Uterus (tissue), 4 donors: ENCODE measurements around the gene AHDC1. TPM values are rescaled to one million over a fixed set of nuclear protein-coding genes. Genes with fewer than 3 reads are reported as not detected.

Source experiments
- DNase-seq, 2 donors: peaks; one replicate each; pipeline ENCODE4 v3.0.0-alpha.2; 2019 to 2020
- H3K27ac ChIP-seq, 2 donors: fragments of 200-600 bp; sonication (generic); 1 replicate in 1 of 2; 2 replicates in 1 of 2; pipeline ENCODE4 v1.5.1; 2016 to 2018
- H3K27me3 ChIP-seq, 2 donors: fragments of 200-600 bp; sonication (generic); one replicate each; pipeline ENCODE4 v1.5.1; 2018 to 2019; ENCODE audit warnings: control low read depth in 1 of 2
- H3K36me3 ChIP-seq, 2 donors: fragments of 200-600 bp; sonication (generic); one replicate each; pipeline ENCODE4 v1.5.1; 2019; ENCODE audit warnings: control low read depth in 1 of 2
- H3K4me1 ChIP-seq, 2 donors: fragments of 200-600 bp; sonication (generic); one replicate each; pipeline ENCODE4 v1.5.1; 2018 to 2019; ENCODE audit warnings: control low read depth in 1 of 2
- H3K4me3 ChIP-seq, 2 donors: fragments of 200-600 bp; sonication (generic); 1 replicate in 1 of 2; 2 replicates in 1 of 2; pipeline ENCODE4 v1.5.1; 2018 to 2019; ENCODE audit warnings: mild to moderate bottlenecking in 1 of 2
- H3K9me3 ChIP-seq, 2 donors: fragments of 200-600 bp; sonication (generic); one replicate each; pipeline ENCODE4 v1.5.1; 2019; ENCODE audit warnings: control low read depth in 1 of 2
- POLR2A ChIP-seq, 2 donors: fragments of 450-650 bp; IDR thresholded peaks; one replicate each; pipeline ENCODE4 v1.6.1; 2016; ENCODE audit warnings: antibody characterized with exemption in 2 of 2, mild to moderate bottlenecking in 1 of 2, moderate library complexity in 1 of 2
- intact Hi-C: fragments of 100-400 bp; cut with DNase I; formaldehyde crosslinking; loops from one replicate; pipeline ENCODE4 v1.15.1; 2023; ENCODE audit warnings: low total_unique reads
- total RNA-seq, 4 donors: library from RNA; depleted of rRNA in 3 of 4; stranded (reverse); fragments of >200 nt in 3 of 4; gene quantifications; one replicate each; pipeline versions ENCODE4 v1.1.0 to v1.2.4, GENCODE V29; 2014 to 2023
- TF ChIP-seq, protein P1 (sequence below), 4 experiments: fragments of 200-600 bp in 2 of 4; fragments of 450-650 bp in 2 of 4; sonication (generic) in 2 of 4; IDR thresholded peaks; one replicate each; pipeline ENCODE4 v1.5.1; 2016 to 2019; ENCODE audit warnings: antibody characterized with exemption in 4 of 4, mild to moderate bottlenecking in 2 of 4, moderate library complexity in 1 of 4
- donor health status: DM: yes; HTN: yes; CAD: no.

Gene AHDC1
- total RNA-seq, 4 donors from 2014 or later: 11.2 to 179 (median 50.7) TPM

DNA sequence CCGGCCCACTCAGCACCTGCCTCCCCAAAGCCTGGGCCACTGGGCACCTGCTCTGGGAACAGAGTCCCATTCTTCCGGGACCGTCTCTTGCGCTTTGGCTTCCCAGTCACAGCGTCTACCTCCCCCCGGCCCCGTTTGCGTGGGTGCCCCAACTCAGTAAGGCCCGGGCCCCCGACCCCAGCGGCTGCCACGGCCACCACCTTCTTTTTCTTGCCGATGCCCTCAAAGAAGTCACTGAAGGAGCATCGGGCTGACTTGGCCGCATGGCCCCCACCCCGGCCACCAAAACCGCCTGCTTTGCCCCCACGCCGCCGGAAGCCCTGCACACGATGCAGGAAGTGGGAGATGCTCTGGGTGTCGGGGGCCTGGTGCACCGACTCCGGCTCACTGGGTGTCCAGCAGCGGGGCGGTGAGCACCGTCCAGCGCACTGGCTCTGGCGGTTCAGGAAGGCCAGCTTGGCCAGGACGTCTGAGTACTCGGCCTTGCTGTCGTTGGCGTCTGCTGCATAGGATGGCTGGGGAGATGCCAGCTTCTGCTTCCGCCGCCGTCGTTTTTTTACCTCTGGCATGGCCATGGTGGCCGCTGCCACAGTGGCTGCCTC lies 54.0 kb downstream of the AHDC1 start:
- TF ChIP-seq, protein P1, sequence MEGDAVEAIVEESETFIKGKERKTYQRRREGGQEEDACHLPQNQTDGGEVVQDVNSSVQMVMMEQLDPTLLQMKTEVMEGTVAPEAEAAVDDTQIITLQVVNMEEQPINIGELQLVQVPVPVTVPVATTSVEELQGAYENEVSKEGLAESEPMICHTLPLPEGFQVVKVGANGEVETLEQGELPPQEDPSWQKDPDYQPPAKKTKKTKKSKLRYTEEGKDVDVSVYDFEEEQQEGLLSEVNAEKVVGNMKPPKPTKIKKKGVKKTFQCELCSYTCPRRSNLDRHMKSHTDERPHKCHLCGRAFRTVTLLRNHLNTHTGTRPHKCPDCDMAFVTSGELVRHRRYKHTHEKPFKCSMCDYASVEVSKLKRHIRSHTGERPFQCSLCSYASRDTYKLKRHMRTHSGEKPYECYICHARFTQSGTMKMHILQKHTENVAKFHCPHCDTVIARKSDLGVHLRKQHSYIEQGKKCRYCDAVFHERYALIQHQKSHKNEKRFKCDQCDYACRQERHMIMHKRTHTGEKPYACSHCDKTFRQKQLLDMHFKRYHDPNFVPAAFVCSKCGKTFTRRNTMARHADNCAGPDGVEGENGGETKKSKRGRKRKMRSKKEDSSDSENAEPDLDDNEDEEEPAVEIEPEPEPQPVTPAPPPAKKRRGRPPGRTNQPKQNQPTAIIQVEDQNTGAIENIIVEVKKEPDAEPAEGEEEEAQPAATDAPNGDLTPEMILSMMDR (IDR thresholded peaks at IDR 0.05): no peak
- TF ChIP-seq POLR2A (IDR thresholded peaks at IDR 0.05): no peak
- intact Hi-C loops: no loop called here
- Histone ChIP-seq H3K27ac (no peak overlapping the region), H3K27me3 (no peaks in the 10 kb centered on the region), H3K9me3 (no peaks in the 10 kb centered on the region), H3K36me3 (no peaks in the 10 kb centered on the region), H3K4me1 (peaks cover 17 to 27% of the 10 kb centered on the region in 2 donors), H3K4me3 (no peak overlapping the region)
- no peak for DNase-seq

DNA sequence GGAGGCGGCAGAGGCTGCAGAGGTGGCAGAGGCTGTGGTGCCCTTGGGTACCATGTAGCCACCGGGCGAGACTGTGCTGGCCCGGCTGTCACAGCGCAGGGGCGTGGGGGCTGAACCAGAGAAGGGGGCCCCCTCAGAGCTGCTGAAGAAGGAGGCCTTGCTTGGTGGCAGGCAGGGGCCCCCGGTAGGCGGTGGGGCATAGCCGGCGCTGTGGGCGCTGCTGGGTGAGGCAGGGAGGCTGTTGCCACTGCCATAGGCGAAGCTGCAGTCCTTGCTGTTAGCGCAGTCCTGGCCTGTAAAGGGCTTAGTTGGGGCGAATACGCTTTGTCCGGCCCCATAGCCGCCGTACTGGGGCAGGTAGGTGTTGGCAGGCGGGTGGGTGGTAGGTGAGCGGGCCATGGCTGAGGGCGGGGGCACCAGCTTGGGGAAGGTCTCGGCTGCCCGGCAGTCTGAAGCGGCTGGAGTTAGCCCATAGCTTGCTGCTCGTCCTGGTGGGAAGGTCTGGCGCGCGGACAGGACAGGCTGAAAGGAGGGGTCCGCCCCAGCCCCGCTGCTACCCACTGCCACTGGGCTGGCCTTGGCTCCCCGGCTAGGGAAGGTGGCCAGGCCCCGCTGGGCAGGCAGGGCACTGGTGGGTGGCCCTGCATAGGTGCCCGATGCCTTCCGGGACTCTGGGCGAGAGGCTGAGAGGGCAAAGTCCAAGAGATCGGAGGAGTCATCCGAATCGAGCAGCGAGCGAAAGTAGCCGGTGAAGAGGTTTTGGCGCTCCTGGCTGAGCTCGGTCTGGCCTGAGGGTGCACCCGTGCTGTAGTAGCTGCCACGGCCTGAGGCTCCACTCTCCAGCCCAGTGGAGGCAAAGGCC lies 54.9 kb downstream of the AHDC1 start:
- no peaks in the 10 kb centered on the region for H3K36me3 ChIP-seq

DNA sequence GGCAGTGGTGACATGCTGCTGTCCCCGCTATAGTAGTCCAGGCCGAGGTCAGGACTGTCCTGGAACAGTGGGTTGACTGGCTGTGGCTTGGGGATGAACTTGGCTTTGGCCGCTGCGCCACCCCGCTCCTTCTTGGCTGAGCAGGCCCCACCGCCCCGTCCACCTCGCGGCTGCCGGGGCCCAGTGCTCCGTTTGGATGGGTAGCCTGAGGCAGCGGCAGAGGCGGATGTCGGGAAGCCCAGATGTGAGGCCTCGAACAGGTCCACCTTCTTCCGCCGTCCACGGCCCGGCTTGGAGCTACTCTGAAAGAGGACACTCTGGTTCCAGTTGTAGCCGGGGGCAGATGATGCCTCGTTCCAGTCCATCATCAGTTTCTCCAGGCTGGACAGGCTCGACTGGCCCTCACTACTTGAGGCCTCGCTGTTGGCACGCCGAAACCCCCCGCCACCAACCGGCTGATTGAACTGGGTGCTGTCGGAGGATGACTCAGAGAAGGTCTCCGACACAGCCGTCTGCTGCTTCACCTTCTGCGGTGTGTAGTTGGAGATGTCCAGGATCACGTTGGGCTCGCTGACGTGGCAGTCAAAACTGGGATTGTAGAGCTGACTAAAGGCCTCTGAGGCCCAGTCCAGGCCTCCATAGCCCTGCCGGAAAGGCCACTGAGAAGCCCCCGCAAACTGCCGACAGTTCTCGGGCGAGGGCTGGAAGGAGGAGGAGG lies 55.6 kb downstream of the AHDC1 start:
- peaks cover 19 to 27% of the 10 kb centered on the region in 2 donors for H3K4me1 ChIP-seq
- TF ChIP-seq POLR2A (IDR thresholded peaks at IDR 0.05): no peak
- TF ChIP-seq, protein P1 (IDR thresholded peaks at IDR 0.05): no peak
- no peaks in the 10 kb centered on the region for H3K36me3 ChIP-seq
- intact Hi-C loops: no loop called here
- DNase-seq: peak in 1 of 2 donors; percentile 27
- H3K4me3 ChIP-seq: no peak overlapping the region
- peak overlapping the region; percentile 81 to 98 for H3K27ac ChIP-seq
- H3K27me3 ChIP-seq: no peaks in the 10 kb centered on the region
- H3K9me3 ChIP-seq: no peaks in the 10 kb centered on the region

More for the DNA sequence above, 54.9 kb downstream of the AHDC1 start:
- no peaks in the 10 kb centered on the region for H3K9me3 ChIP-seq
- H3K27me3 ChIP-seq: no peaks in the 10 kb centered on the region
- H3K27ac ChIP-seq: peak overlapping the region; percentile 81 to 98
- peaks cover 19 to 27% of the 10 kb centered on the region in 2 donors for H3K4me1 ChIP-seq
- DNase-seq: no peak
- TF ChIP-seq, protein P1 (IDR thresholded peaks at IDR 0.05): no peak
- TF ChIP-seq POLR2A (IDR thresholded peaks at IDR 0.05): no peak
- intact Hi-C loops: no loop called here
- H3K4me3 ChIP-seq: no peak overlapping the region

DNA sequence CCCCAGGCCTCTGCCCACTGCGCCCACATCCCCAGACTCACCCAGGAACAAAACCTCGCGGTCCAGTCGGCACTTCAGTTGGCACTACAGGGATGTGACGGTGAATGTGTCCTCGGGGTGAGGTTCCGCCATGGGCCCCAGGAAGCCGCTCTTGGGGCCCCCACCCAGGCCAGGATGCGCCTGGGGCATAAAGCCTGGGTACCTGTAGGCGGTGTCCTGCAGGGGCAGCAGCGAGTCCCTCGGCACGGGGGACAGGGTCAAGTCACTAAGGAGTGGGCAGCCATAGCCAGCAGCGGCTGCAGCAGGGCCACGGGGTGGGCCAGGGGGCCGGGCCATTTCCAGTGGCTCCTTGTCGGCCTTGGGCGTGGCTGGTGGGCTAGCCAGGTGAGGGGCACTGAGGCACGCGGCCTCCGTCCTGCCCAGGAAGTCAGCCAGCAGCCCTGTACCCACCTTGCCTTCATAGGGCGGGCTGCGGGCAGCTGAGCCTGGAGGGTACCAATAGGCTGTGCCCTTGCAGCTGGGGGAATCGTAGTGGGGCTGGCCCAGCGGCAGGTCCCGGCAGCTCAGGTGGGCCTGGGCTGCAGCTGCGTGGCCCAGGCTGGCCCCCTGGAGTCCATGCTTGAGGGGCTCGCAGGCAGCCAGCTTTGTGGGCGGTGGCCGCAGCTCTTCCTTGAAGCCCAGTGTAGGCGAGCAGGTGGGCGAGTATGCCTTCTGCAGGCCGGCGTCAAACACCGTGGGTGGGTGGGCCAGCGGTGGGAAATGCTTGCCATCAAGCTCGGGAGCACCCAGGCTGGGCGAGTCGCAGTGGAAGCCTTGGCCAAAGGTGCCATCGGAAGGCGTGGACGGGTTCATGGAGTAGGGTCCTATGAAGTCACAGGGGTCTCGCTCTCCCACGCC lies 56.5 kb downstream of the AHDC1 start:
- H3K9me3 ChIP-seq: no peaks in the 10 kb centered on the region
- intact Hi-C loops: no loop called here
- no peak for DNase-seq
- no peak for TF ChIP-seq POLR2A (IDR thresholded peaks at IDR 0.05)
- TF ChIP-seq, protein P1 (IDR thresholded peaks at IDR 0.05): no peak
- H3K27ac ChIP-seq: peak overlapping the region; percentile 81 to 98
- H3K27me3 ChIP-seq: no peaks in the 10 kb centered on the region
- peaks cover 23 to 33% of the 10 kb centered on the region in 2 donors for H3K4me1 ChIP-seq
- no peak overlapping the region for H3K4me3 ChIP-seq
- no peaks in the 10 kb centered on the region for H3K36me3 ChIP-seq
